Vagina (tissue), 2 donors: ENCODE measurements around the gene KRT39. TPM values are rescaled to one million over a fixed set of nuclear protein-coding genes. Genes with fewer than 3 reads are reported as not detected.

Source experiments
- DNase-seq, 2 donors: peaks; one replicate each; pipeline ENCODE4 v3.0.0-alpha.2; 2017; ENCODE audit errors: extremely low spot score in 2 of 2
- H3K27ac ChIP-seq: fragments of 200-600 bp; sonication (generic); one replicate; pipeline ENCODE4 v1.5.1; 2019
- H3K27me3 ChIP-seq: fragments of 200-600 bp; sonication (generic); one replicate; pipeline ENCODE4 v1.5.1; 2019
- H3K36me3 ChIP-seq, 2 donors: fragments of 200-600 bp; sonication (generic); one replicate each; pipeline ENCODE4 v1.5.1; 2017 to 2019
- H3K4me1 ChIP-seq: fragments of 200-600 bp; sonication (generic); one replicate; pipeline ENCODE4 v1.5.1; 2019
- H3K4me3 ChIP-seq, 2 donors: fragments of 200-600 bp; sonication (generic); 1 replicate in 1 of 2; 2 replicates in 1 of 2; pipeline ENCODE4 v1.5.1; 2016 to 2019
- H3K9me3 ChIP-seq: fragments of 200-600 bp; sonication (generic); one replicate; pipeline ENCODE4 v1.5.1; 2019
- POLR2A ChIP-seq, 2 donors: fragments of 450-650 bp; IDR thresholded peaks; one replicate each; pipeline ENCODE4 v1.6.1; 2017; ENCODE audit warnings: antibody characterized with exemption in 2 of 2, mild to moderate bottlenecking in 2 of 2, moderate library complexity in 2 of 2
- POLR2AphosphoS5 ChIP-seq, 2 donors: sonication (generic); formaldehyde crosslinking; IDR thresholded peaks; one replicate each; pipeline ENCODE4 v1.9.0; 2017; ENCODE audit warnings: antibody characterized with exemption in 2 of 2, mild to moderate bottlenecking in 2 of 2, low read depth in 1 of 2; ENCODE audit not compliant: insufficient read depth in 1 of 2
- intact Hi-C: fragments of 100-400 bp; cut with DNase I; formaldehyde crosslinking; loops from one replicate; pipeline ENCODE4 v1.15.1; 2023
- total RNA-seq: library from RNA; depleted of rRNA; stranded (reverse); fragments of >200 nt; gene quantifications from one replicate; pipeline ENCODE4 v1.2.3, GENCODE V29; 2016
- TF ChIP-seq, protein P1 (sequence below), 3 experiments: fragments of 450-650 bp in 2 of 3; fragments of 200-600 bp in 1 of 3; sonication (generic) in 1 of 3; IDR thresholded peaks; one replicate each; pipeline ENCODE4 v1.5.1; 2017 to 2019; ENCODE audit warnings: antibody characterized with exemption in 3 of 3, mild to moderate bottlenecking in 2 of 3, moderate library complexity in 2 of 3

Gene KRT39
- total RNA-seq, 1 donor from 2014 or later, result not detected

DNA sequence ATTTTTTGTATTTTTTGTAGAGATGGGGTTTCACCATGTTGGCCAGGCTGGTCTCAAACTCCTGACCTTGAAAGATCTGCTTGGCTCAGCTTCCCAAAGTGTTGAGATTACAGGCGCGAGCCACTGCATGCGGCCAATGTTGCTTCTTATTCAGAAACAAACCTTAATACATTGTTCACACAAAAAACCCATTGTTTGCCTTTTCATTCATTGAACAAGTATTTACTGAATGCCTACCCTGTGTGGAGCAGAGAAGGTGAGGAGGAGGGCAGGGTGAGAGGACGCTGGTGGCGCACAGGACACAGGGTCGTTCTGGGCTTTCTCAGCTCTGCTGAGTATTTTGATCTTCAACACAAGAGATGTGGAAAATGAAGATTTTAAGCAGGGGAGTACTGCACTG, 21.3 kb downstream of the KRT39 start:
- H3K27ac ChIP-seq, result no peak overlapping the region
- H3K9me3 ChIP-seq, result no peaks in the 10 kb centered on the region
- intact Hi-C loops, result no loop called here
- no peaks in the 10 kb centered on the region for H3K36me3 ChIP-seq
- no peaks in the 10 kb centered on the region for H3K27me3 ChIP-seq
- H3K4me3 ChIP-seq, result no peak overlapping the region
- DNase-seq, result no peak
- no peaks in the 10 kb centered on the region for H3K4me1 ChIP-seq
- TF ChIP-seq, protein P1, sequence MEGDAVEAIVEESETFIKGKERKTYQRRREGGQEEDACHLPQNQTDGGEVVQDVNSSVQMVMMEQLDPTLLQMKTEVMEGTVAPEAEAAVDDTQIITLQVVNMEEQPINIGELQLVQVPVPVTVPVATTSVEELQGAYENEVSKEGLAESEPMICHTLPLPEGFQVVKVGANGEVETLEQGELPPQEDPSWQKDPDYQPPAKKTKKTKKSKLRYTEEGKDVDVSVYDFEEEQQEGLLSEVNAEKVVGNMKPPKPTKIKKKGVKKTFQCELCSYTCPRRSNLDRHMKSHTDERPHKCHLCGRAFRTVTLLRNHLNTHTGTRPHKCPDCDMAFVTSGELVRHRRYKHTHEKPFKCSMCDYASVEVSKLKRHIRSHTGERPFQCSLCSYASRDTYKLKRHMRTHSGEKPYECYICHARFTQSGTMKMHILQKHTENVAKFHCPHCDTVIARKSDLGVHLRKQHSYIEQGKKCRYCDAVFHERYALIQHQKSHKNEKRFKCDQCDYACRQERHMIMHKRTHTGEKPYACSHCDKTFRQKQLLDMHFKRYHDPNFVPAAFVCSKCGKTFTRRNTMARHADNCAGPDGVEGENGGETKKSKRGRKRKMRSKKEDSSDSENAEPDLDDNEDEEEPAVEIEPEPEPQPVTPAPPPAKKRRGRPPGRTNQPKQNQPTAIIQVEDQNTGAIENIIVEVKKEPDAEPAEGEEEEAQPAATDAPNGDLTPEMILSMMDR (IDR thresholded peaks at IDR 0.05), result no peak
- TF ChIP-seq POLR2A (IDR thresholded peaks at IDR 0.05) (no peak), POLR2AphosphoS5 (IDR thresholded peaks at IDR 0.05; ENCODE audit: insufficient read depth in 1 of 2, low read depth in 1 of 2) (no peak)

DNA sequence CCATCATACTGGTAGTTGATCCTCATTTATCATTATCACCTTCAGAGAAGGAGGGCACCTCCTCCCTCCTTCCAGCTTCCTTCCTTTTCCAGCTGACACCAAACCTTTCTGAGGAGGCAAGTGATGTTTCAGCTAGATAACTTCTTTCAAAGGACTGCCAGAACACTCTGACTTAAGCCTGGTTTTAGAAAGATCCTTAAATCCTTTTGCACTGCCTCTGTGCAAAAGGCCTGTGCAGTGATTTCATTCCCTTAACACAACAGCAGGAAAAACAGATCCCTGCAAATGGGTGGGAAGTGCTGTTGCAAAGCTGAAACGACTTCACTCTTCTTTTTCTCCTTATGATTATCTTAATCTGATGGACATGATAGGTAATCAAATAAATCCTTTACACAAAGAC, 22.2 kb downstream of the KRT39 start:
- Histone ChIP-seq H3K4me1 (no peaks in the 10 kb centered on the region), H3K36me3 (no peaks in the 10 kb centered on the region), H3K9me3 (no peaks in the 10 kb centered on the region), H3K4me3 (no peak overlapping the region), H3K27me3 (no peaks in the 10 kb centered on the region), H3K27ac (no peak overlapping the region)
- intact Hi-C loops, result no loop called here
- DNase-seq, result no peak
- TF ChIP-seq POLR2AphosphoS5 (IDR thresholded peaks at IDR 0.05; ENCODE audit: insufficient read depth in 1 of 2, low read depth in 1 of 2) (no peak), POLR2A (IDR thresholded peaks at IDR 0.05) (no peak)
- TF ChIP-seq, protein P1 (IDR thresholded peaks at IDR 0.05), result no peak

DNA sequence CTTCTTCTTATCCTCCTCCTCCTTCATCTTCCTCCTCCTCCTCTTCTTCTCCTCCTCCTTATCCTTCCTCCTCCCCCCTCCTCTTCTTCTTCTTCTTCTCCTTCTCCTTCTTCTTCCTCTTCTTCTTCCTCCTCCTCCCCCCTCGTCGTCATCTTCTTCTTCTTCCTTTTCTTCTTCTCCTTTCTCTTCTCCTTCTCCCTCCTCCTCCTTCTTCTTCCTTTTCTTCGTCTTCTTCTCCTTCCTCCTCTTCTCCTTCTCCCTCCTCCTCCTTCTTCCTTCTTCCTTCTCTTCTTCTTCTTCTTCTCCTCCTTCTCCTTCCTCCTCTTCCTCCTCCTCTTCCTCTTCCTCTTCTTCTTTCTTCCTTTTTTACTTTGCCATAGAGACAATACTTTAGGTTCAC, 24.2 kb downstream of the KRT39 start:
- H3K27me3 ChIP-seq, result no peaks in the 10 kb centered on the region
- H3K4me3 ChIP-seq, result no peak overlapping the region
- H3K27ac ChIP-seq, result no peak overlapping the region
- no peaks in the 10 kb centered on the region for H3K9me3 ChIP-seq
- TF ChIP-seq, protein P1 (IDR thresholded peaks at IDR 0.05), result no peak
- TF ChIP-seq POLR2AphosphoS5 (IDR thresholded peaks at IDR 0.05; ENCODE audit: insufficient read depth in 1 of 2, low read depth in 1 of 2) (no peak), POLR2A (IDR thresholded peaks at IDR 0.05) (no peak)
- H3K4me1 ChIP-seq, result no peaks in the 10 kb centered on the region
- H3K36me3 ChIP-seq, result no peaks in the 10 kb centered on the region
- no peak for DNase-seq
- intact Hi-C loops, result no loop called here

DNA sequence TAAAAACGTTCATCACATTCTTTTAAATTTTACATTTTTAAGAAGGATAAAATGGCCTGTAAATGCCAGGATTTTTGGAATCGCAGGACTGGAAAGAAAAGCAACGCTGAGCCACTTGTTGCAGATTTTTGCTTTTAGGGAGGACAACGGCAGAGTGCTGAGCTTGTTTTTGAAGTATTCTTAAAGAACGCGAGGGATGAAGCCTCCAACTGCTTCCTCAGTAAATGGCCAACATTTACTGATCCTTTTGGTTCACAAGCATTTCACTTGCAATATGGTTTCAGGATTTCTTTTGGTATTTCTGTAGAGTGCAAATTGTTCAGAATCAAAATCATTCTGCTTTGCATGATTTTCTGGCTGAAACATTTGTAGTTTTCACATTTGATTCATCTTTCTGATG, 26.5 kb downstream of the KRT39 start:
- H3K36me3 ChIP-seq, result no peaks in the 10 kb centered on the region
- intact Hi-C loops, result no loop called here
- no peak overlapping the region for H3K27ac ChIP-seq
- no peak for DNase-seq
- TF ChIP-seq POLR2AphosphoS5 (IDR thresholded peaks at IDR 0.05; ENCODE audit: insufficient read depth in 1 of 2, low read depth in 1 of 2) (no peak), POLR2A (IDR thresholded peaks at IDR 0.05) (no peak)
- H3K4me1 ChIP-seq, result no peaks in the 10 kb centered on the region
- no peaks in the 10 kb centered on the region for H3K9me3 ChIP-seq
- no peak overlapping the region for H3K4me3 ChIP-seq
- H3K27me3 ChIP-seq, result no peaks in the 10 kb centered on the region

DNA sequence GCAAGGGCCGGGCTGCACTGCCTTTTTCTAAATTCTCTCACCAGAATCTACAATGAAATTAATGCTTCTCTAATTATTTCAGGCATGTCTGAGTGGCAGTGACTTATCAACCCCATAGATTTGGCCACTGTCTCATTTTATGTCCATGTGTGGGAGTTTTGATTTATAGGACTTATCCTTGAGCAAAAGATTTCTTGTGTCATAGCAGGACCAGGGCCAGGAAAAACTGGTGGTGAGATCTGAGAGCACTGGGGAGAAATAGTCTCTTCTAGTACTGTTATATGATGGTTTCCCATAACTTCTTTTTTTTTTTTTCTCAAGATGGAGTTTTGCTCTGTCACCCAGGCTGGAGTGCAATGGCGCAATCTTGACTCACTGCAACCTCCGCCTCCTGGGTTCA, 27.8 kb downstream of the KRT39 start:
- Histone ChIP-seq H3K36me3 (no peaks in the 10 kb centered on the region), H3K9me3 (no peaks in the 10 kb centered on the region), H3K27me3 (no peaks in the 10 kb centered on the region), H3K4me3 (no peak overlapping the region), H3K4me1 (no peaks in the 10 kb centered on the region), H3K27ac (no peak overlapping the region)
- no peak for DNase-seq
- intact Hi-C loops, result no loop called here
- TF ChIP-seq POLR2AphosphoS5 (IDR thresholded peaks at IDR 0.05; ENCODE audit: insufficient read depth in 1 of 2, low read depth in 1 of 2), result no peak
- TF ChIP-seq, protein P1 (IDR thresholded peaks at IDR 0.05), result no peak
- no peak for TF ChIP-seq POLR2A (IDR thresholded peaks at IDR 0.05)
